Smooth muscle cell (in vitro differentiated cells): ENCODE results near the gene PLA2G12A. TPM values are rescaled to one million over a fixed set of nuclear protein-coding genes. Genes with fewer than 3 reads are reported as not detected.

Experiments used
- DNase-seq: peaks from one replicate; lab custom pipeline; 2025; ENCODE audit not compliant: unreplicated experiment; lab: John Stamatoyannopoulos, UW
- H2AFZ ChIP-seq: fragments of 200-600 bp; sonication (generic); 2 replicates; pipeline ENCODE4 v1.6.0; 2016; ENCODE audit warnings: antibody characterized with exemption, low read depth, mild to moderate bottlenecking
- H3F3A ChIP-seq: fragments of 200-600 bp; sonication (generic); 2 replicates; pipeline ENCODE4 v1.6.0; 2017; ENCODE audit warnings: antibody characterized with exemption, low read depth
- H3K27ac ChIP-seq: fragments of 200-600 bp; sonication (generic); 2 replicates; pipeline ENCODE4 v1.5.1; 2016; ENCODE audit warnings: low read depth, mild to moderate bottlenecking
- H3K27me3 ChIP-seq: fragments of 200-600 bp; sonication (generic); 2 replicates; pipeline ENCODE4 v1.6.1; 2016; ENCODE audit warnings: low read depth, mild to moderate bottlenecking
- H3K36me3 ChIP-seq: fragments of 200-600 bp; sonication (generic); 2 replicates; pipeline ENCODE4 v1.5.1; 2016; ENCODE audit warnings: low read depth
- H3K4me1 ChIP-seq: fragments of 200-600 bp; sonication (generic); 2 replicates; pipeline ENCODE4 v1.5.1; 2016; ENCODE audit warnings: low read depth
- H3K4me2 ChIP-seq: fragments of 200-600 bp; sonication (generic); 2 replicates; pipeline ENCODE4 v1.6.0; 2016; ENCODE audit warnings: mild to moderate bottlenecking
- H3K4me3 ChIP-seq: fragments of 200-600 bp; sonication (generic); 2 replicates; pipeline ENCODE4 v1.5.1; 2016; ENCODE audit warnings: mild to moderate bottlenecking
- H3K79me2 ChIP-seq: fragments of 200-600 bp; sonication (generic); 2 replicates; pipeline ENCODE4 v1.6.0; 2016; ENCODE audit warnings: low read depth, mild to moderate bottlenecking
- H3K9ac ChIP-seq: fragments of 200-600 bp; sonication (generic); 2 replicates; pipeline ENCODE4 v1.6.0; 2016; ENCODE audit warnings: low read depth
- H3K9me3 ChIP-seq: fragments of 200-600 bp; sonication (generic); replicated peaks from 2 replicates; pipeline ENCODE4 v1.5.1; 2016; ENCODE audit warnings: low read depth
- H4K20me1 ChIP-seq: fragments of 200-600 bp; sonication (generic); 2 replicates; pipeline ENCODE4 v1.6.0; 2016; ENCODE audit warnings: low read depth
- WGBS: methylation state at CpG from one replicate; pipeline ENCODE4 v1.1.7; 2016; ENCODE audit warnings: low lambda C conversion rate; 5-methylcytosine and 5-hydroxymethylcytosine counted together
- polyA plus RNA-seq: library from polyadenylated mRNA; unstranded; fragments of >200 nt; fragmentation: Nextera tagmentation; extraction: Ambion mirVana; gene quantifications from 2 replicates; pipeline ENCODE4 v1.2.1, GENCODE V29; 2016
- total RNA-seq: library from RNA; depleted of rRNA; stranded (reverse); fragments of >200 nt; gene quantifications from 2 replicates; pipeline ENCODE4 v1.2.3, GENCODE V29; 2014
- TF ChIP-seq, protein P1 (sequence below): fragments of 200-600 bp; sonication (generic); IDR thresholded peaks from 2 replicates; pipeline ENCODE4 v1.5.1; 2017; ENCODE audit warnings: borderline replicate concordance, mild to moderate bottlenecking, antibody characterized with exemption; ENCODE audit not compliant: insufficient read depth, poor library complexity, severe bottlenecking

The PLA2G12A gene
- total and polyA plus RNA-seq, 2 experiments from 2014 or later, result 36.8 to 56.5 TPM

DNA sequence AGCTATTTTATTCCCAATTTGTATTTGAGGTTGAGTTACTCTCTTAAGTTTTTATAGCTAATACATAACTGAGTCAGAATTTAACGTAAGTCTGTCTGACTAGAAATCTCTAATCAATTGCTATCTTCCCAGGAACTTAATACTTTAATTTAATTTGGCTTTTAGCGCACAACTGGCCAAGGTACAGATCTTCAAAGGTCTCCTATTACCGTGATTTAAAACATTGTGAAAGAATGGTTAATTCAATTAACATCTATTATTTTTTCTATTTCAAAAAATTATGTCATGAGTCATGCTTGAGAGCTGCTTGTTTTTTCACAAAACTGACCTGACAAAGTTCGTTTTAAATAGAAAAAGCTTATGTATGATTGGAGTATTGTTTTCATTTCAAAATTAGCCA, 22.0 kb upstream of the PLA2G12A start:
- H3K4me1 ChIP-seq, result no peaks in the 10 kb centered on the region
- TF ChIP-seq, protein P1, sequence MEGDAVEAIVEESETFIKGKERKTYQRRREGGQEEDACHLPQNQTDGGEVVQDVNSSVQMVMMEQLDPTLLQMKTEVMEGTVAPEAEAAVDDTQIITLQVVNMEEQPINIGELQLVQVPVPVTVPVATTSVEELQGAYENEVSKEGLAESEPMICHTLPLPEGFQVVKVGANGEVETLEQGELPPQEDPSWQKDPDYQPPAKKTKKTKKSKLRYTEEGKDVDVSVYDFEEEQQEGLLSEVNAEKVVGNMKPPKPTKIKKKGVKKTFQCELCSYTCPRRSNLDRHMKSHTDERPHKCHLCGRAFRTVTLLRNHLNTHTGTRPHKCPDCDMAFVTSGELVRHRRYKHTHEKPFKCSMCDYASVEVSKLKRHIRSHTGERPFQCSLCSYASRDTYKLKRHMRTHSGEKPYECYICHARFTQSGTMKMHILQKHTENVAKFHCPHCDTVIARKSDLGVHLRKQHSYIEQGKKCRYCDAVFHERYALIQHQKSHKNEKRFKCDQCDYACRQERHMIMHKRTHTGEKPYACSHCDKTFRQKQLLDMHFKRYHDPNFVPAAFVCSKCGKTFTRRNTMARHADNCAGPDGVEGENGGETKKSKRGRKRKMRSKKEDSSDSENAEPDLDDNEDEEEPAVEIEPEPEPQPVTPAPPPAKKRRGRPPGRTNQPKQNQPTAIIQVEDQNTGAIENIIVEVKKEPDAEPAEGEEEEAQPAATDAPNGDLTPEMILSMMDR, result no peak
- H2AFZ ChIP-seq, result no peak overlapping the region
- no peak overlapping the region for H3K4me3 ChIP-seq
- no peaks in the 10 kb centered on the region for H4K20me1 ChIP-seq
- no peaks in the 10 kb centered on the region for H3K27me3 ChIP-seq
- no peak overlapping the region for H3K9ac ChIP-seq
- no peak for DNase-seq
- no peaks in the 10 kb centered on the region for H3K79me2 ChIP-seq
- H3F3A ChIP-seq, result no peaks in the 10 kb centered on the region
- WGBS, result 90% methylated on average over 4 of the region's 4 CpGs
- no peak overlapping the region for H3K4me2 ChIP-seq
- H3K27ac ChIP-seq, result no peak overlapping the region
- no peaks in the 10 kb centered on the region for H3K36me3 ChIP-seq
- no peaks in the 10 kb centered on the region for H3K9me3 ChIP-seq

DNA sequence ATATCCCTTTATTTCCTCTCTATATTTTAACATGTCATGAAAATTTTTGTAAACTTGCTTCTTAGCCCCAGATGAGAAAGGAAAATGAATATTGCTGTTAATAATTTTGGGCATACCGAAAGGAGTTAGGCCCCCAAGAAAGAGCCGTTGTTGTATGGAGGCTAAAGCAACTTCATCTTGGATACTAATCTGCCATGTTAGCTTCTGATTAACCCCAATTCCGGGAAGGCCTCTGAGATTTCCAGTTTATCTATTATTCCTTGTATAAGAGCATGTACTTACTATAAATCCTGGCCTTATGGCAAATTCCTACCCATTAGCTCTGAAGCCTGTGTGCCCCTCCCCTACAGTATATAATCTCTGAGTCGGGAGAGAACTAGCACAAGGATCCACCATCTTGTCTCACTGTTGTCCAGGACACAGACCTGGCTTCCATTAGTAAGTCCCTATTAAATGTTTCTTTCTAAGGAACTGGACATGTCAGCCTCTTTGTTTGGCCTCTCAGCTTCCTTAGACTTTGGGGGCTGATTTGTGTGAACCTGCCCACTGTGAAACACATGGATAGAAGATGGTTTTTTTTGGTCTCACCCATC, 20.9 kb upstream of the PLA2G12A start:
- H2AFZ ChIP-seq, result no peak overlapping the region
- H3K9ac ChIP-seq, result no peak overlapping the region
- no peaks in the 10 kb centered on the region for H3F3A ChIP-seq
- no peak for DNase-seq
- H3K36me3 ChIP-seq, result no peaks in the 10 kb centered on the region
- H3K27me3 ChIP-seq, result no peaks in the 10 kb centered on the region
- TF ChIP-seq, protein P1, result no peak
- no peaks in the 10 kb centered on the region for H3K9me3 ChIP-seq
- no peaks in the 10 kb centered on the region for H3K79me2 ChIP-seq
- no peaks in the 10 kb centered on the region for H3K4me1 ChIP-seq
- WGBS, result 98% methylated on average over 4 of the region's 4 CpGs
- no peak overlapping the region for H3K4me3 ChIP-seq
- no peak overlapping the region for H3K27ac ChIP-seq
- no peak overlapping the region for H3K4me2 ChIP-seq
- H4K20me1 ChIP-seq, result no peaks in the 10 kb centered on the region

DNA sequence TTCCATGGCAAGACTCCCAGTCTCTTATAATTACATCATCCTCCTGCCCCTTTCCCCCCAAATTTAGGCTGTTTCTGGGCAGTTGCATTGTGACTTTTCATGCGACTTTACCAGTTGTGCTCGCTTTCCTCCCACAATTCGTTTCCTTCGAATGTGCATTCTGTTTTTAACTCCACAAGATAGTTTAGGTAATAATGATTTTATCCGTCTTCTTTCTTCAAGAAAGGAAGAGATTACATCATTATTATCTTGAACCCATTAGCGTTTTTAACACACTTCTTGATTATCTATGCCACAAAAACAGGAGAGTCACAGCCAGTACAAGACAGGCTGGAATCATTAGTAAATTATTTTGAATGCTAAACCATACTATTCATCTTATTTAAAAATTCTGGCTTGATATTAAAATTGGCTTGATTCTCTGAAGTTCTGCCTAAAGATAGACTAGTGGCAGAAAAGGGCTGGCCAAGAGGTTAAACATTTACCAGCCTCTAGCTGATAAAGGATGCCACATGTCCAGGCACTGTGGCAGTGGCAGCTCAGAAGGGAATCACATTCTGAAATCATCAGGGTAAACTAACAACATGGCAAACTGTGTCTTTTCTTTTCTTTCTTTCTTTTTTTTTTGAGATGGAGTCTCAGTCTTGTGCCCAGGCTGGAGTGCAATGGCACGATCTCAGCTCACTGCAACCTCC, 19.7 kb upstream of the PLA2G12A start:
- Histone ChIP-seq H3F3A (no peaks in the 10 kb centered on the region), H3K4me1 (no peaks in the 10 kb centered on the region), H3K27me3 (no peaks in the 10 kb centered on the region), H3K79me2 (no peaks in the 10 kb centered on the region), H3K4me3 (no peak overlapping the region), H3K27ac (no peak overlapping the region), H2AFZ (no peak overlapping the region), H4K20me1 (no peaks in the 10 kb centered on the region), H3K36me3 (no peaks in the 10 kb centered on the region), H3K4me2 (no peak overlapping the region), H3K9me3 (no peaks in the 10 kb centered on the region), H3K9ac (no peak overlapping the region)
- TF ChIP-seq, protein P1, result no peak
- WGBS, result 80% methylated on average over 7 of the region's 7 CpGs
- no peak for DNase-seq

DNA sequence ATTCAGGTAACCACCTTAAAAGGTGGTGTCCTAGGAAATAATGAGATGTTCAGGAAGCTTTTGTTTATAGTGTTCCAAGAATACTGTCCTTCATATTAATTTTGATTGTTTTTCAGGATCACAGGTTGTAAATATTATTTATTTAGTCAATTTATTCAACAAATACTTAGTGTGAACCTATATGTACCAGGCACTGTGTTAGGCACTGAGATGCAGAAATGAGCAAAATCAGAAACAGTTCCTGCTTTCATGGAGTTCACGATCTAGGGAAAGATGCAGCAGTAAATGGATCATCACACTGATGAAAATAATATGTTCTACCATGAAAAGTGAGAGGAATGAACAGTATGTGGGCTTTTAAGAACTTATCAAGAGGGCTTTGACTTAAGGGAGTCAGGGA, 18.2 kb upstream of the PLA2G12A start:
- Histone ChIP-seq H3K27ac (no peak overlapping the region), H3K27me3 (no peaks in the 10 kb centered on the region), H2AFZ (no peak overlapping the region), H3K79me2 (no peaks in the 10 kb centered on the region), H3K9me3 (no peaks in the 10 kb centered on the region), H3K9ac (no peak overlapping the region), H3K4me1 (no peaks in the 10 kb centered on the region), H3K4me2 (no peak overlapping the region), H3K4me3 (no peak overlapping the region), H3F3A (no peaks in the 10 kb centered on the region), H4K20me1 (no peaks in the 10 kb centered on the region), H3K36me3 (no peaks in the 10 kb centered on the region)
- TF ChIP-seq, protein P1, result no peak
- 97% methylated on average over 1 of the region's 1 CpG for WGBS
- DNase-seq, result no peak
